Stimulated activated CD8-positive, alpha-beta memory T cell treated with anti-CD3 and anti-CD28 coated beads, Interleukin-2, amount 100 ng/mL, for 48 hours (primary cell): ENCODE results near the gene LACRT.

ENCODE experiments used
- DNase-seq, 2 donors: peaks; one replicate each; pipeline ENCODE4 v3.0.0-alpha.2; 2020; ENCODE audit warnings: low read depth in 2 of 2

Gene LACRT

DNA sequence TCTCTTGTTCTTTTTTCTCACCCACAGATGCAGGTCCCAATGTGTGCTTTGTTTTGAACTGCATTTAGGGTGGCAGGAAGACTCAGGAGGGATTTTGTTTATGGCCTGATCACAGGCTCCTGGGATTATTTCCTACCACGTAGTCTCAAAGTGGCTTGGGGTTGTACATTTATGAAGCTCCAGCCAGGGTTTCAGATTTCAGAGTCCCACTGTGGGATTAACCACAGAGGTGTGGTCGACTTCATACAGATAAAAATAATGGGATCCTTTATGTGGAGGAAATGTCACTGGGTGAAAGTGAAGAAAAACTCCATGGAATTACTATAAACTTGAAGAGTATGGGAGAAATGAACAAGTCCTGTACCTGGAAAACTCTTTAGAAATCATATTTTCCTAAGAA, 32.0 kb downstream of the LACRT start:
- DNase-seq, result no peak

DNA sequence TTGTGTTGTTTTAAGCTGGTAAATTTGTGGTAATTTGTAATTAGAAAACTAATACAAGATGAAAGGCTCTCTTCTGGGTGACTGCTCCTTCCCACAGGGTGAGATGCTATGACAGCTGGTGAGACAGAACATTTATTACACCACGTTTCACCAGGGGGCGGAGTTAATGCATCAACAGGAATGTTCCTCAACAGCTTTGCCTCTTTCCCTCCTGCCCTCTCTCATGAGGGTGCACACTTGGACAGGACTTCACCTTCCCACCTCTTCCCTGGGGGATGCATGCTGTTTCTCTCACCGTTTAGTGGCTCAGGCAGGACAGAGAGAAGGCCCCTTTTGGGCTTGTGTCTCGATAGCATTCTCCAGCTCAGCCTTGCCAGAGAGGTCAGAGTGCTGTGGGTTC, 32.9 kb downstream of the LACRT start:
- DNase-seq, result no peak

DNA sequence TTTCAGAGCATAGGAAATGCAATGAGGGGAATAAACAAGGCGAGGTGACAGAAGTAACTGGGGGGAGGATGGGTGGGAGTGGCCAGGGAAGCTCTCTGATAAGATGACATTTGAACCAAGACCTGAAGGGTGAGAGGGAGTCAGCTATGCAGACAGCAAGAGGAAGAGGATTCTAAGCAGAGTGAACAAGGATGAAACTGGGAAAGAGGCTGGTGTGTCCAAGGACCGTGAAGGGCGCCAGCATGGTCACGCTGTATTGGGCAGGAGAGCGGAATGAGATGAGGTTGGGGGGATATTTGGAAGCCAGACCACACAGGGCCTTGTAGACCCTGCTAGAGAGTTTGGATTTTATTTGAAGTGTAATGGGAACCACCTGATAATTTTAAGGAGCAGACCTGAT, 35.7 kb downstream of the LACRT start:
- DNase-seq, result no peak

DNA sequence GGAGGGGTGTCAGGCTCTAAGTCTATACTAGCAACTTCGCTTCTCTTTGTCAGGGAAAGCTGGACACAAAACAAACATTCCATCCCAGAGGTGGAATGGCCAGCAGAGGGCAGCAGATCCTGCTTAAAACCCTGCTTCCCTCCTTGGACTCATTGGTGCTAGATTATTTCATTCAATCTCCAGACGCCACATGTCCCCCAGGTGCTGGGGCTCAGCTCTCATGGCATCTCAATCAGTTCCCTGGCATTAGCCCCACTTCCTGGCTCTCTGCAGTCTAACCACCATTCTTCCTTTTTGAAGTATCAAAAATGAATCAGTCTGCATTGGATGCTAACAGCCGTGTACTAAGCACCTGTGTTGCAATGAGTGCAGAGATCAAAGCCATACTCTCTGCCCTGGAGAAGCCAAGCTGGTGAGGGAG, 38.2 kb downstream of the LACRT start:
- peak; percentile 18 to 50 for DNase-seq

DNA sequence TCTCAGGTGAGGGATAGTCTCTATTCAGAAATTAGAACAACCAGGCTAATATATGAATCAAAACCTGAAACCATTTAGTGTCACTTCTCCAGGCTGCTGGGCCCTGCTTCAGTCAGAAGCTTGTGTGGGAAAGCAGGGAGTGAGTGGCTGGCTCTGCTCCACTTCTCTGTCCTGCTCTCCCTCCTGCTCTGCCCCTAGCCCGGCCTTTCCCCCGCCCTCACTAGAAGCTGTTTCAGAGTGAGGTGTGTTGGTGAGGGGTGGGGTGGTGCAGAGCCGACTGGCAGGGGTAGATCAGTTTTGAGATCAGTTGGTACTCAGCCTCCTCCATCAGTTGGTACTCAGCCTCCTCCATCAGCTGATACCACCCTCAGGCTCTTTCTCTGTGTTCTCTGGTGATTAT, 39.2 kb downstream of the LACRT start:
- DNase-seq, result no peak

DNA sequence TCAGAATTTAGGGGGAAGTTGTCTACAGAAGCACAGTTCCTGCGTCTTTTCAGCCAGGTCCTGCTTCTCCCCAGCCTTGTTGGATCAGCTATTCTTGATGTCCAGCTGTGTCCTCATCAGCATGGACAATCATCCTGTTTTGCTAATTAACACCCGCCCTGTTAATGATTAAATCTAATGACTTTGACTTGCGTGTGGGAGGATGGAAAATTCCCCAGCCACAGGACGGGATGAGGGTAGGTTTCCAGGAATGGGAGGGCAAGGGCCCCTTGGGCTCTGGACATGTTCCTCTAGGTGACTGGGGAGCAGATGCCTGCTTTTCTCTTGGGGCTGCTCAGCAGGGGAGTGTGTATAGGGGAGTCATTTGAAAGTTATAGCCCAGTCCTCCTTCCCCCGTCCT, 41.0 kb downstream of the LACRT start:
- DNase-seq, result no peak

DNA sequence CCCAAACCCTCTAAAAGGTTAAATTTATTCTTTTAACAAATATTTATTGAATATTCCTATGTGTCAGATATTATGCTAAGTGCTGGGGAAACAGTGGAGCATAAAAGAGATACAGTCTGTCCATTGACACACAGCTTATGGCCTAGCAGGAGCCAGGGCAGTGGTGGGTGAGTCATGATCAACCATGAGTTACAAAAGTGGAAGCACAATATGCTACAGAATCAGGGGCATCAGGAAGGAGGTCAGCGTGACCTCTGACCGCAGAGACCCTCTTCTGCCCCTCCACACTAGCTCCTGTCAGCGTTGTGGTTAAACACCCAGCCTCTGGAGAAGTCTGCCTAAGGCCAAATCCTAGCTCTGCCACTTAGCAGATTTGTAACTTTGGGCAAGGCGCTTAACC, 41.6 kb downstream of the LACRT start:
- DNase-seq, result no peak

DNA sequence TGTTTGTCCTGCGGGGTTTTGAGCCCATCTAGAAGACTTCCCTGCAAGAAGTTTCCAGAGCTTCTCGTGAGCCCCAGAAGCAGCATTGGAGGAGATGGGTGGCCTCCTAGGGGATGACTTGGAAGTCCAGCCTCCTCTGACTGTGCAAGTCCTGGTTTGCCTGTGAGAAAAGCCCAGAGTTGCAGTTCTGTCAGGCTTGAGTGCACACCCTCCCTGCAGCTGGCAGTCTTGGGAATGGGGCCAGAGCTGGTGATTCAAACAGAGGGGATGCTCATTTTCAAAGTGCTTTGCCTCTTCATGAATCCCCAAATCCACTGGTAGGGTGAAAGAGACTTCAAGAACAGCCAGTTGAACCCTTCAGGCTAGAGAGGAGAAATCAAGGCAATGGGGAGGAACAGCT, 42.4 kb downstream of the LACRT start:
- no peak for DNase-seq

DNA sequence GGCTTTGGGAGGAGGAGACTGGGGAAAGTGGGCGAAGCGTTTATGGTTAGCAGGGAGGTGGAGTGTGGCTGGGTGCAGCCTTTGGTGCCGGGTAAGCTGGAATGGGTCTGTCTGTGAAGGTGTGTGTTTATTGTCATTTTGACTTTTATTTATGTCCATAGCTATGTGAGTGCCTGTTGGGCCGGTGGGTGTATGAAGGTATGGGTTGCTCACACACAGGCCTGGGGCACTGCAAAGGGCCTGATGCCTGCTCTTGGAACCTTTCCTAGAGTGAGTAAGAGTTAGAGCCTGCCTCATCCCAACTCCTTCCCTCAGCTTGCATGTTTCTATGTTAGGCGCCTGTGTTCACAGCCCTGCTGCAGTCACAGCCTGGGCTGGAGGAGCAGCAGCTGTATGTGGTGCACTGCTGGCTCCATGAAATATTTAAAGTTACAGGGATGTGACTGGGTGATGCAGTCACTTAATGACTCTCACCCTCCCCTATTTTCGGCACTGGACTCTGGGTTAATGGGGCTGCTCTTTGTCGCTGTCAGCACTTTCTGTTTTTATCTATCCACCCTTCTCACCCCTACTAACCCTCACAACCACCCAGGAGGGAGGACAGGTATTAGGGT, 43.6 kb downstream of the LACRT start:
- DNase-seq, result no peak

DNA sequence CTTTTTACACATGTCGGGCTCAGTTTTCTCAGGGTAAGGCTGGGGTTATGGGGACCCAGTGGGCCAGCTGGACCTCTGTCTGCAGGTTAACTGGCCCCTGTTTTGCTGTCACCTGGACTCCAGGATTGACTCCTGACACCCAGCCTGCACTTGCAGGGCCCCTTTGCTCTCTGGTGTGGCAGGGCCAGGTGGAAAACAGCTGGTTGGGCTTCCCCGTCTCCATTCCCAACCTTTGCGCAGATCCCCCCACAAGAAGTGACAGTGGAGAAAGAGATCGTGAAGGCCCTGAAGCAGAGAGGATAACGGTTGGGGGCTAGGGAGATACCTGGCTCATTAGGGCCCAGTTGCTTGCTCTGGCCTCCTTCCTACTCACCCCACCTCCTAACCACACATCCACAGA, 44.7 kb downstream of the LACRT start:
- no peak for DNase-seq

DNA sequence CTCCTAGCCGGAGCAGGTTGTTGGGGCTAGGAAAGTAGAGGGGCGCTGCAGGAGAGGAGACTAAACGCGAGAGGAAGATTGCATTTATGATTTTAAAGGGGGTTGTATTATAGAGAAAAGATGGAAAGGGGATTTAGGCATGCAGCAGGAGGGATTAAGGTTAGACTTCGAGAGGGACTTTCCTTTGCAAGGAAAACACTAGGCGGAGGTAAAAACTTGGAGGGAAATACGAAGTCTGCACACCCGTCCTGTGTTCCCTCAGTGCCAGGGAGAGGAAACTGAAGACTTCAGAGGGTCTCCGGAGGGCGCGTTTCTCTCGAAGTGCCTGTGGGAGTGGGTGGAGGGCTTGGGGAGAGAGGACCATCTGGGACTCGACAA, 45.8 kb downstream of the LACRT start:
- DNase-seq, result no peak

DNA sequence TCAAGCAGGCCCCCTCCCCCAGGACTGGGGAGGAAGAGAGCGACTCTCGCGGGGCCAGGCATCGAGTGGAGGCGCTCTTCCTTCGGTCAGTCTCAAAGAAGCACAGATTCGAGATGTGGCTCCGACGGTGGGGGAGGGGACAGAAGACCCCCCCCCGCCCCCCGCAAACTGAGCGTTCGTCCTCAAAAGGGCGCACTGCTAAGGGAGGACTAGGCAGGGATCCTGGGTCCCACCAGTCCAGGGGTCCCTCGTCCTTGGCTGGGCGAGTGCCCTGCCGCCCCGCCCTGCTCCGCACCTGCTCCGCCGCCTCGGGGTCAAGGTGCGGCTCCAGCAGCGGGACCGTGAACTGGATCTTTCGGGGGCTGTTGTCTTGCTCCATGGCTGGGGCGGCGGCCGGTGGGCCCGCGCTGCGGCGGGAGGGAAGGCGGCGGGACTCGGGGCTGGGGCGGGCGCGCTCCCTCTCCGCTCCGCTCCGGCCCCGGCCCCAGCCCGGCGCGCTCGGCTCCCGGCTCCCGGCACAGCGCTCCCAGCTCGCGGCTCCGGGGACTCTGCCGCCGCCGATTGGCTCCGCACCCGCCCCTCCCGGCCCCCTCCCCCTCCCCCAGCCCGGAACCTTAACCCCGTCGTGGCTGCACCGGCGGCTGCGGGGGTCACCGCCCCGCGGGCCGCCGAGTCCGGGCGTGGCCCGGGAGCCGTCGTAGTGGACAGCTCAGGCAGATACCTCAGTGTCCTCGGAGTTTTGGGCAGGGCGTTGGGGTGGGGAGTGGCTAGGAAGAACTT, 46.4 kb downstream of the LACRT start, which contains the start of gene PPP1R1A:
Gene PPP1R1A (minus strand): TSS at position 550 of the 780 bp plus-strand sequence. CDS start 171 bp downstream, at position 379.
- no peak for DNase-seq

DNA sequence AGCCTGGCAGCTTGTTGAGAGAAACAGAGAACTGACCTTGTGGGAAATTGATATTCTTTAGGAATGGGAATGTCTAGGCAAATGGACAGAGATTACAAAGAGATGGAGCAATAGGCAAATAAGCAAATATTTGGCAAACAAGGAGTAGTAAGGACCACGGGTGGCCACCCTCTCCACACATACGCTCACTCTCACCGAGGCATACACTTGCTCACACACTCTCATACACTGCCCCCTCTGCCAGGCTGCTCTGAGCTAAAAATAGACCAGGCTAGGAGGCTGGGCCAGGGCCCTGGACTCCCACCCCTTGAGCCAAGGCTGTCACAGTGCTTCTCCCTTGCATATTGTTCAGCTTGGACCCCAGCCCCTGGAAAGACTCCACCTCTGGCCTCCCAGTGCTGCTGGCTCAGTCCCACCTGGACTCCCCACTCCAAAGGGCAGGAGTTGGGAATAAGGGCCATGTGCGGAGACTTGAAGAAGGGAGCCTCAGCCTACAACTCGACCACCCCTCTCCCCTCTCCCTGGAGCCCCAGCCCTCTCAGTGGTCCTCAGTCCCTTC, 47.3 kb downstream of the LACRT start:
- no peak for DNase-seq

DNA sequence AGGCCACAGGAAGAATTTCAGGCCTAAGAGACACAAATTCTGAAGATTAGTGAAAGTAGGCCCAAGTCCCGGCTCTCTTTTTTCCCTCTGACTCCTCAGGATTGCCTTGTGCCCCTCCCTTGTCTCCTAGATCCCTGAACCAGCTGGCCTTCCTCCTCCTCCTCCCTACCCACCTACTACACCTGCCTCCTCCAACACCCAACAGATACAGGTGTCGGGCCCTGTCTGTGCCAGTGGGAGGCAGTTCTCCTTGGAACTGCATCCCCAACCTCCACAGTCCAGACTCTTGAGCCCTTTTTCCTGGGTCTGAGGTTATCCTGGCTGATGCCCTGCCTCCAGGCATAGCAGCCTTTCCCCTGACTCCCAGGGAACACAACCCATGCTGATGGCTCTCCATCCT, 48.1 kb downstream of the LACRT start:
- DNase-seq, result no peak

DNA sequence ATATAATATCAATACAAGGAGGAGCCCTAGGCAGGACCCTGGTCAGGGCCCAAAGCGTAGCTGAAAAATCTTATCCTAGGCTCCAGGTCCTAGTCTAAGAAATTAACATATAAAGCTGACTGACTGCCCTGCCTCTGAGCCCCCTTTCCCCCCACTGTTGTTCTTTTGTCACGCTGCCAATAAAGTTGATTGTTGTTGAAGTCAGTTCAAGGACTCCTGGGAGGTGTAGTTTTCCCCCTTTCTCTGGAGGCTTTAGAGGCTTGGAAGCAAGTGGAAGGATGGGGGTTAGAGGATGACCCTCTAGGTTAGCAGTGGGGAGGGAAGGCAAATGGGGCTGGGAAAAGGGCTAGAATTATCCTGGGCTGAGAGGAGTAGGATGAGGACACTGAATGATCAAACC, 49.5 kb downstream of the LACRT start:
- DNase-seq, result no peak

DNA sequence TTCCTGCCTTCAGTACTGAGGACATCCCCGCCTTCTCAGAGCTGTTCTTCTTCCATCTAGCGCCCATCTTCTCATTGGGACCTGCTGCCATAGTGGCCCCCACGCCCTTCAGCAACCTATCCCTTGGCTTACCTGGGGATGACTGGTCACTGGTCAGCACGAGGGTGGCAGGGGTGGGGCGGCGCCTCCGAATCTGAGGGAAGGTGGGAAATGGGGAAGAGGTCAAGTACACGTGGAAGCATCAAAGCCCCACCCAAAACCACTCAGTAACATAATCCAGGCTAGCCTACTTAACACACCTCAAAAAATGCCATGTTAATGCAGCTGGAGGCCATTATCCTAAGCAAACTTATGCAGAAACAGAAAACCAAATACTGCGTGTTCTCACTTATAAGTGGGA, 50.6 kb downstream of the LACRT start:
- DNase-seq, result no peak

DNA sequence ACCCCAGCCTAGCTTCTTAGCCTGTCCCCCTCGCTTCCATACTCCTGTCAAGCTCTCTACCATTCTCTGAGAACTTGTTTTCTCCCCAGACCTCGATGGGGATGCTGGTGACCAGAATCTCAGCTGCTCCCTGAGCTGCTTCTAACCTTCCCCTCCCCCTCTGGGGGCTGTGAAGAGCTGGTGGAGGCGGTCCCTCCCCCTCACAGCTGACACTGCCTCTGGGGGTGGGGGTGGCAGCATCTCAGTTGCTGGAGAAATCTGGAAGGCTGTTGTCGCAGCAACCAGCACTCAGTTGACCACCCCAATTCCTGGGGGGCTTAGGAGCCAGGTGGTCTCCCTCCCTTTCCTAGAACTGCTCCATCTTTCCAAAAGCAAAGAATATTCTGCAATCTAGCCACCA, 51.0 kb downstream of the LACRT start:
- DNase-seq, result no peak

DNA sequence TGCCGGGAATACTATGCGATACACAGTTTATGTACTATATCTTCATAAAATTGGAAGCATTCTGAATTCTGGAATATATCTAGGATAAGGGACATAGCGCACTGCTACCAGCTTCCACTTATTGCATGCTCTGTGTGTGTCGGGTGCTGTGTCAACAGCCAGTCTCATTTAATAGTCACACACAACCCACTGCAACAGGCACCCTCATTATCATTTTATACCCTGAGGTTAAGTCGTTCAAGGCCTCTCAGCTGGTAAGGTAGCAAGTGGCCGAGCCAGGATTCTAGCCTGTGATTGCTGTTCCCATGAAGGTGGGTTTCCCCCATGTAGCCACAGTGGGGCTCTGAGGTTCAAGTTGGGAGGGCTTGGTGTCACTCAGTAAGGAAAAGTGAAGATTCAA, 53.3 kb downstream of the LACRT start:
- no peak for DNase-seq
